K562 treated with DMSO at 1 percent for 4 hours (cell line): ENCODE results near the gene OSBPL6. TPM values are rescaled to one million over a fixed set of nuclear protein-coding genes. Genes with fewer than 3 reads are reported as not detected.

Experiments used
- total RNA-seq: library from RNA; unstranded; fragments of 300-600 nt; gene quantifications from 2 replicates; pipeline ENCODE4 v1.2.3, GENCODE V29; 2022; ENCODE audit not compliant: insufficient read depth

OSBPL6 gene
- 4.0 and 6.3 TPM in 2 replicates for total RNA-seq

DNA sequence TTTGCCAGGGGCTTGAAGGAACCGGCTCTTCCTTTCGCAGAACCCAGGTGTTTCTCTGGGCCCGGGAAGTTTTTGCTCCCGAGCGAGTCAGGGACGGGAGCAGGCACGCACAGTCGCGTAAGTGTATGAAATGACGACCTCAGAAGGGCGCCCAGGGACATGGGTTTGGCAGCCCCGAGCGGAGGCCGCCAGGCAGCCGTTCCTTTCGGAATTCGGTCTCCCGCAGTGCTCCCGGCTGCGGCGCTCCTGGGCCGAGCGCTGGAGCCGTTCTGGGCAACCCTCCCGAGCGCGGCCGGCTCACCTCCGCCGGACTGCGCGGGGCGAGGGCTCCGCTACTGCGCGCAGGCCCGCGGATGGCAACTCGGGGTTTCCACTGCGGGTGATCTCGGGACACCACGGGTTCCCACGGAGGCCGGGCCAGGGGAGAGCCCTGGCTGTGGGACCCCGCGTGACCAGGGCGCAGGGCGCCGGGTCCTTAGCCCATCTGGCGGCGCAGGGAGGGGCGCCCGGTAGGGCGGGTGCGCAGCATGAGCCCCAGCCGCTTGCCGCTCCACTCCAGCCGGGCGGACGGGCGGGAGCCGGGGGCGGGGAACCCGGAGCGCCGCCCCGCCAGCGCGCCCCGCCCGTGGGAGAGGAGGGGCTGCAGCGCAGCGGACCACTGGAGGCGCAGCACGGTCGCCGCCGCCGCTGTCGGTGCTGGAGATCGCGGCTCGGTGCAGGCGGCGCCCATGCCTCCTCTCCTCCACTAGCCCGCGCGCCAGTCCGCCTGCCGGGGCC is at the start of gene OSBPL6:
TSS of gene OSBPL6 (plus strand) at position 690 of the 777 bp plus-strand sequence. CDS start 111,673 bp downstream, outside the sequence.

GRCh38 chr2:178450774-178451525 is 256.6 kb downstream of the OSBPL6 start, which contains the start of the genes PJVK and PRKRA:
PJVK (plus strand) TSS chr2:178451378; CDS start chr2:178453410, 2,032 bp downstream.
PRKRA (minus strand) TSS chr2:178451175; CDS start chr2:178451030, 145 bp downstream.

Other genes with a start within 250 kb of the OSBPL6 start
- gene PDE11A, start 121.7 kb upstream of the OSBPL6 start, total RNA-seq = 1.7 and 3.8 TPM in 2 replicates
- gene RBM45, start 82.1 kb upstream of the OSBPL6 start, total RNA-seq = 4.9 and 5.5 TPM in 2 replicates